ENCODE results near the gene CADPS.

Gene CADPS

GRCh38 chr3:62827550-62827949 lies 47.7 kb downstream of the CADPS start:
- no peak overlapping the region for H3K4me3 ChIP-seq (ENCODE audit: low read depth, low read length)

DNA sequence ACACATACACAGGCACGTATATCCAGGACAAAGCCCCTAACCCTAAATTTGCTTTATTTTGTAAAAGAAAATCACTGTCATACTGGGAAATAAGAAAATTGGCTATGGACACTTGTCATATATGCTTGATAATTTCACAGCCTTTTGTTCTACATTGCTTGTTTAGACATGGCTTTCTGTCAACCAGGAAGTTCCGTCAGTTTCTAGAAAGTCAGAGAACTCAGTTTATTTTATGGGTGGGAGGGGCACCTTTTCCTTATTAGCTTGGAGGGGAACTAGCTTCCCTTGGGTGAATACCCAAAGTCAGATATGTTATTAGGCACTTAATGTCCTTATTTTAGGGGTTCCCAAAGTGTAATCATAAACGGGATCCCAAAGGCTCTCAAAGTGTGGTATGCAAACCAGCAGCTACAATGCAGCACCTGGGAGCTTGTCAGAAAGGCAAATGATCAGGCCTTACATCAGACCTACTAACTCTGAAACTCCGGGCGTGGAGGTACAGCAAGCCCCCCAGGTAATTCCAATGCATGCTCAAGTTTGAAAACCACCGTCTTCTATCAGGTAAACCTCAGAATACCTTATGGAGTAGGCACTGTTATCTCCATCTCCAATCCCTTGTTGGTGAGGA lies 50.1 kb downstream of the CADPS start:
- no peak overlapping the region for H3K4me3 ChIP-seq (ENCODE audit: low read depth, low read length)
- TF ChIP-seq, protein P1, sequence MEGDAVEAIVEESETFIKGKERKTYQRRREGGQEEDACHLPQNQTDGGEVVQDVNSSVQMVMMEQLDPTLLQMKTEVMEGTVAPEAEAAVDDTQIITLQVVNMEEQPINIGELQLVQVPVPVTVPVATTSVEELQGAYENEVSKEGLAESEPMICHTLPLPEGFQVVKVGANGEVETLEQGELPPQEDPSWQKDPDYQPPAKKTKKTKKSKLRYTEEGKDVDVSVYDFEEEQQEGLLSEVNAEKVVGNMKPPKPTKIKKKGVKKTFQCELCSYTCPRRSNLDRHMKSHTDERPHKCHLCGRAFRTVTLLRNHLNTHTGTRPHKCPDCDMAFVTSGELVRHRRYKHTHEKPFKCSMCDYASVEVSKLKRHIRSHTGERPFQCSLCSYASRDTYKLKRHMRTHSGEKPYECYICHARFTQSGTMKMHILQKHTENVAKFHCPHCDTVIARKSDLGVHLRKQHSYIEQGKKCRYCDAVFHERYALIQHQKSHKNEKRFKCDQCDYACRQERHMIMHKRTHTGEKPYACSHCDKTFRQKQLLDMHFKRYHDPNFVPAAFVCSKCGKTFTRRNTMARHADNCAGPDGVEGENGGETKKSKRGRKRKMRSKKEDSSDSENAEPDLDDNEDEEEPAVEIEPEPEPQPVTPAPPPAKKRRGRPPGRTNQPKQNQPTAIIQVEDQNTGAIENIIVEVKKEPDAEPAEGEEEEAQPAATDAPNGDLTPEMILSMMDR (IDR thresholded peaks at IDR 0.05; ENCODE audit: low read depth, low read length): no peak

More at GRCh38 chr3:62827550-62827949, 47.7 kb downstream of the CADPS start:
- TF ChIP-seq, protein P1 (IDR thresholded peaks at IDR 0.05; ENCODE audit: low read depth, low read length): no peak

DNA sequence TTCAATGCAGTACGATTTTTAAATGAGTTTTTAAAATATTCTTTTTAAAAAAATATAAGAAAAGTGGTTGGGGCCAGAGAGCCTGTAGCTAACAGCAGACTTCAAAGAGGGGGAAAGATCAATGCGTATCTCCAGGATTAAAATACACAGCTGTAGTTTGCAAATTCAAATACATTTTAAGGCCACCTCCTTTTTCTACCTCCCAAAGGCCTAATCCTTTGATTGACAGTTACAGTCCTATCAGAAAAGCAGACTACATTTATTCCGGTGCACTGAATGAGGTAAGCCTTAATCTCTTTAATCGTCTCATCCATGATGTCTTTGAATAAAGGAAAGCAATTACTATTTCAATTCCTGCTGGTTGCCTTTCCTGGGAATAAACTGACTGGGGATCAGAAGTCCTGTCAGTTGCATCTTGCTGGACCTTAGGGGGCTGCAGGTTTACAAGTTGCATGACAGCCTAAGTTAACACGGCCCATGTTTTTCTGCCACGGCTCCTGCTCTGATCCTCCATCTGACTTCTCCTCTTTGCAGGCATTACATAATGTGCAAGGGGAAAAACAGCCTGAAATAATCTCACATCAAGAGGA lies 51.7 kb downstream of the CADPS start:
- H3K4me3 ChIP-seq (ENCODE audit: low read depth, low read length): no peak overlapping the region
- TF ChIP-seq, protein P1 (IDR thresholded peaks at IDR 0.05; ENCODE audit: low read depth, low read length): no peak

- TF ChIP-seq, protein P1 (IDR thresholded peaks at IDR 0.05; ENCODE audit: low read depth, low read length): no peak
- no peak overlapping the region for H3K4me3 ChIP-seq (ENCODE audit: low read depth, low read length)
Measured at GRCh38 chr3:62822905-62823304, 52.3 kb downstream of the CADPS start.

- no peak overlapping the region for H3K4me3 ChIP-seq (ENCODE audit: low read depth, low read length)
- TF ChIP-seq, protein P1 (IDR thresholded peaks at IDR 0.05; ENCODE audit: low read depth, low read length): no peak
Measured at GRCh38 chr3:62818347-62818746, 56.9 kb downstream of the CADPS start.

GRCh38 chr3:62817678-62818077 lies 57.5 kb downstream of the CADPS start:
- no peak overlapping the region for H3K4me3 ChIP-seq (ENCODE audit: low read depth, low read length)
- TF ChIP-seq, protein P1 (IDR thresholded peaks at IDR 0.05; ENCODE audit: low read depth, low read length): no peak

DNA sequence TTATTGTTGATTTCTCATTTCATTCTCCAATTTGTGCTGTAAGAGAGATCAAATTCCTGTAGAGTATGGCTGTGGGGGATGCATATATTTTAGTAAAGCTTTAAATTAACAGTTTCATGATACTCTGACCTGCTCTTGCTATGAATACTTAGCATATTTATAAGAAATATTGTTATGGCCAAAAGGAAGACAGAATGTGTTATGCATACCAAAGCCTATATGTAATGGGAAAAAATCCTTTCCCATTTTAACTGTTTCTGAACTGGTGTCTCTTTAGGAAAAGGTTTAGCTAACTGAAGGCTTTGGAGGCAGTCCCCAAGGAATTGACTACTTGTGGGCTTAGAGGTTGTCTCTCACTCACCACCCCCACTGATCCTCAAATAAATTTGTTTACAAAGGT lies 59.2 kb downstream of the CADPS start:
- TF ChIP-seq, protein P1 (IDR thresholded peaks at IDR 0.05; ENCODE audit: low read depth, low read length): no peak
- H3K4me3 ChIP-seq (ENCODE audit: low read depth, low read length): no peak overlapping the region

All from WI38 (cell line).